Loucy (cell line): Measurements from ENCODE around the gene LRRC4C.
"Not testable (repeated sequence)": the region's sequence is repeated elsewhere in the genome, so short reads cannot be mapped to it uniquely, and the experiment has no call there.

Experiments
- H2AFZ ChIP-seq: fragments of 200-600 bp; sonication (generic); 2 replicates; pipeline ENCODE4 v1.6.0; 2016; ENCODE audit warnings: antibody characterized with exemption, mild to moderate bottlenecking, low read length, moderate library complexity
- H3F3A ChIP-seq: fragments of 200-600 bp; 2 replicates; pipeline ENCODE4 v1.6.0; 2016; ENCODE audit warnings: antibody characterized with exemption, low read depth, mild to moderate bottlenecking
- H3K27me3 ChIP-seq: fragments of 200-600 bp; sonication (generic); 2 replicates; pipeline ENCODE4 v1.6.1; 2014; ENCODE audit warnings: low read length, mild to moderate bottlenecking; ENCODE audit not compliant: insufficient read depth, poor library complexity, severe bottlenecking
- H3K36me3 ChIP-seq: fragments of 200-600 bp; sonication (generic); 2 replicates; pipeline ENCODE4 v1.6.1; 2016; ENCODE audit warnings: low read length; ENCODE audit not compliant: insufficient read depth
- H3K4me1 ChIP-seq: fragments of 200-600 bp; sonication (generic); 2 replicates; pipeline ENCODE4 v1.5.1; 2014; ENCODE audit warnings: low read length, mild to moderate bottlenecking; ENCODE audit not compliant: insufficient read depth, poor library complexity, severe bottlenecking
- H3K4me2 ChIP-seq: fragments of 200-600 bp; sonication (generic); 2 replicates; pipeline ENCODE4 v1.6.0; 2014; ENCODE audit warnings: antibody characterized with exemption, low read length, low read depth, mild to moderate bottlenecking; ENCODE audit not compliant: poor library complexity, severe bottlenecking
- H3K4me3 ChIP-seq: fragments of 200-600 bp; sonication (generic); 2 replicates; pipeline ENCODE4 v1.5.1; 2014; ENCODE audit warnings: low read length, mild to moderate bottlenecking, mixed read lengths; ENCODE audit not compliant: poor library complexity, severe bottlenecking
- H3K79me2 ChIP-seq: fragments of 200-600 bp; sonication (generic); 2 replicates; pipeline ENCODE4 v1.6.1; 2014; ENCODE audit warnings: low read length; ENCODE audit not compliant: insufficient read depth
- H3K9ac ChIP-seq: fragments of 200-600 bp; sonication (generic); 2 replicates; pipeline ENCODE4 v1.6.0; 2014; ENCODE audit warnings: mild to moderate bottlenecking, low read depth, low read length, moderate library complexity; ENCODE audit not compliant: poor library complexity, severe bottlenecking
- H3K9me2 ChIP-seq: fragments of 200-600 bp; sonication (generic); replicated peaks from 2 replicates; pipeline ENCODE4 v1.6.1; 2016; ENCODE audit warnings: low read depth, low read length, mixed read lengths
- H3K9me3 ChIP-seq: fragments of 200-600 bp; sonication (generic); 2 replicates; pipeline ENCODE4 v1.6.1; 2014; ENCODE audit warnings: mild to moderate bottlenecking, antibody characterized with exemption, low read length, low read depth; ENCODE audit not compliant: insufficient read depth
- H4K20me1 ChIP-seq: fragments of 200-600 bp; sonication (generic); 2 replicates; pipeline ENCODE4 v1.6.0; 2014; ENCODE audit warnings: antibody characterized with exemption, low read length, mild to moderate bottlenecking; ENCODE audit not compliant: insufficient read depth, poor library complexity, severe bottlenecking
- CTCF ChIP-seq: fragments of 200-600 bp; sonication (generic); conservative IDR thresholded peaks from 2 replicates; pipeline ENCODE4 v1.5.1; 2014; ENCODE audit warnings: mild to moderate bottlenecking, antibody characterized with exemption, low read length
- EZH2phosphoT487 ChIP-seq: fragments of 200-600 bp; IDR thresholded peaks from 2 replicates; pipeline ENCODE4 v1.6.1; 2018; ENCODE audit warnings: antibody characterized with exemption, mild to moderate bottlenecking, moderate library complexity, borderline replicate concordance

LRRC4C gene

GRCh38 chr11:40877256-40877655, 582.2 kb downstream of the LRRC4C start:
- H3K79me2 ChIP-seq = no peaks in the 10 kb centered on the region
- no peaks in the 10 kb centered on the region for H3K27me3 ChIP-seq
- no peak overlapping the region for H3K4me3 ChIP-seq
- H3K36me3 ChIP-seq = no peaks in the 10 kb centered on the region
- no peaks in the 10 kb centered on the region for H3K9me2 ChIP-seq
- H4K20me1 ChIP-seq = no peaks in the 10 kb centered on the region
- TF ChIP-seq CTCF (no peak), EZH2phosphoT487 (no peak)
- no peak overlapping the region for H3K4me2 ChIP-seq
- H3K4me1 ChIP-seq = no peaks in the 10 kb centered on the region
- H3F3A ChIP-seq = no peaks in the 10 kb centered on the region
- H3K9ac ChIP-seq = no peak overlapping the region
- no peaks in the 10 kb centered on the region for H3K9me3 ChIP-seq
- no peak overlapping the region for H2AFZ ChIP-seq

- Histone ChIP-seq H3K4me1 (no peaks in the 10 kb centered on the region), H3K9me3 (no peaks in the 10 kb centered on the region), H3F3A (no peaks in the 10 kb centered on the region), H3K9me2 (no peaks in the 10 kb centered on the region), H3K4me3 (no peak overlapping the region), H3K27me3 (no peaks in the 10 kb centered on the region), H4K20me1 (no peaks in the 10 kb centered on the region), H3K4me2 (no peak overlapping the region), H3K36me3 (no peaks in the 10 kb centered on the region), H3K79me2 (no peaks in the 10 kb centered on the region), H2AFZ (no peak overlapping the region), H3K9ac (no peak overlapping the region)
- TF ChIP-seq CTCF = no peak
- no peak for TF ChIP-seq EZH2phosphoT487
Observed at GRCh38 chr11:40867991-40868632, 591.3 kb downstream of the LRRC4C start.

- H3K4me2 ChIP-seq, H3K79me2 ChIP-seq: not testable (repeated sequence)
Observed at GRCh38 chr11:40857754-40858153, 601.7 kb downstream of the LRRC4C start.

GRCh38 chr11:40842750-40843339, 616.6 kb downstream of the LRRC4C start:
- Histone ChIP-seq H3K9ac (no peak overlapping the region), H3K4me3 (no peak overlapping the region), H3K9me2 (no peaks in the 10 kb centered on the region), H3K36me3 (no peaks in the 10 kb centered on the region), H4K20me1 (no peaks in the 10 kb centered on the region), H3K4me1 (no peaks in the 10 kb centered on the region), H3K27me3 (no peaks in the 10 kb centered on the region), H3F3A (no peaks in the 10 kb centered on the region), H3K4me2 (no peak overlapping the region), H3K9me3 (no peaks in the 10 kb centered on the region), H3K79me2 (no peaks in the 10 kb centered on the region), H2AFZ (no peak overlapping the region)
- TF ChIP-seq CTCF (no peak), EZH2phosphoT487 (no peak)

More at GRCh38 chr11:40857754-40858153, 601.7 kb downstream of the LRRC4C start:
- not testable (repeated sequence) for H3F3A ChIP-seq, H3K9me3 ChIP-seq, H3K4me1 ChIP-seq, H2AFZ ChIP-seq, H3K9me2 ChIP-seq, H3K36me3 ChIP-seq, H3K9ac ChIP-seq, H4K20me1 ChIP-seq, H3K4me3 ChIP-seq, H3K27me3 ChIP-seq
